Inflammatory macrophage (primary cell): ENCODE results near the gene ACTR8.
A peak's percentile ranks its signal among the peaks of the same experiment; 100 is the strongest.

Experiments used
- DNase-seq, 2 donors: peaks; one replicate each; pipeline ENCODE4 v3.0.0-alpha.2; 2020 to 2022

ACTR8 gene

DNA sequence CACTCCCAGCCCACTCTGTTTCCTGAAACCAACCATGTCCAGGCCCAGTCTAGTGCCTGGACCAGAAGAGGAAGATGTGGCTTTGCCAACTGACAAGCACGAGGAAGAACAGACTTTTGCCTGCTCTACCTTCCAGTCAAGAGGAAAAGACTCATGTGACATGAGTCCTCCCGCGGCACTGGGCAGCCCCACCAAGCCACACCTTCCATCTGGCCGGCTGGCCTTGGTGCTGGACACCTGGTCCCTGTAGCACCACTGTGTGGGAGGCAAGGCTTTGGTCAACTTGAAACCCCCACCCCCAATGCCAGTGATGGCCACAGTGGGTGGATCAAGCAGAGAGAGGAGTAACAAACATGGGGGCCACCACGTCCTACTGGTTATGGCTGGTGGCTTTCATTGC is 48.3 kb downstream of the ACTR8 start:
- DNase-seq = peak; percentile 79

DNA sequence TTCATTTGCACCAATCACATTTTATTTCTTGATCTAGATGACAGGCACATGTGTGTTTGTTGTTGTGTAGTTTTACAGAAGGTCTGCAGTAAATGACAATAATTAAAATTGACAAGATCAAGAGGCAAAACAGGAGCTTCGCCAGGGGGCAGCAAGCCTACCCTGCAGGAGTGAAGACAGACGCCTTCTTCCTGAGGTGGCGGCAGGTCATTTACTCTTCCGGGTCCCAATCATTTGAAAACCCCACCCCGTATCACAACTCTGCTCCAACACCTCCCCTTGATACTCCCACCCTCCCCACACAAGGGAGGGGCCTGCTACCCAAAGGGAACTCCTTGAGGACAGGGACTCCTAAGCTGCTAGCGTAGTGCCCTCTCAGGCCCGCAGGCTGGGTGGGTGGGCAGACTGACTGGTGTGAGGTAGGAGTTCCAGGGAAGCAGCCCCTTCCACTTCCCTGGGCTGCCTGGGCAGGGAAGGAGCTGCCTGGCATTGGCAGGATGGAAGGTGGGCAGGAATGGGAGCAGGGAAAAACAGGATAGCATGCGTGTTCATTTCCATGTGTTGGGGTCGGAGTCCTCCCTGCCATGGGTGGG is 48.8 kb downstream of the ACTR8 start:
- DNase-seq = no peak

DNA sequence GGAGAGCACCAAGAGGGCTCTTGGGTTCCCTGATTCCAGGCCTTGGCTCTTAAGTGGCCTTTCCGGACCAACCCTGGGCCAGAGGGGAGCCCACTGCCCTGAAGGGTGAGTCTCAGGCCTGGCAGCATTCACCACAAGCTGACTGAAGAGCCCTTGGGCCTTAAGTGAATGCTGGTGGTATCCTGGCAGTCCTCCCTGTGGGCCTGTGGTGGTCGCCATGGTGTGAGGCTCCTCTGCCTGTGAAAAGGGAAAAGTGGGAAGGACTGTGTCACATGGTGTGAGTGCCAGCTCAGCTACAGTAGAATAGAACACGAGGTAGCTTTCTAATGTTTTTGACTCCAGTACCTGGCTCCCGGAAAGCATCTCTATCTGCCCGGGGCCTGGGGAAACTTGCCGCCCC is 51.0 kb downstream of the ACTR8 start:
- no peak for DNase-seq

DNA sequence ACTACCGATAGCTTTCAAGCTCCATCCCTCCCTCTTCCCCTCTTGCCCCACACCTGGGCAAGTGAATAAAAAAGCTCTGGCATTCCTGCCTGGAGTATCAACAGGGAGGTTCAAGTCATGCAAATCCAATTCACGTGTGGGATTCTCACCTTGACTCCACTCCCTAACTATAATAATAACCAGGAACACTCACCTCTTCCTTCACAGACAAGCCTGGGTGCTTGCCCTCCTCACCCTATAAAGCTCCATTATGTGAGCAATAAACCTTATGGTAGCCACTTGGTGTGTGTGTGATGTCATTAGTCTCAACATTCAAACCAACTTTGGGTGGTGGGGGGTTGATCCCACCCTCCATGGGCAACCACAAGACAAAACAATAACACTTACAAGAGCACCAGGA is 52.3 kb downstream of the ACTR8 start:
- DNase-seq = no peak

DNA sequence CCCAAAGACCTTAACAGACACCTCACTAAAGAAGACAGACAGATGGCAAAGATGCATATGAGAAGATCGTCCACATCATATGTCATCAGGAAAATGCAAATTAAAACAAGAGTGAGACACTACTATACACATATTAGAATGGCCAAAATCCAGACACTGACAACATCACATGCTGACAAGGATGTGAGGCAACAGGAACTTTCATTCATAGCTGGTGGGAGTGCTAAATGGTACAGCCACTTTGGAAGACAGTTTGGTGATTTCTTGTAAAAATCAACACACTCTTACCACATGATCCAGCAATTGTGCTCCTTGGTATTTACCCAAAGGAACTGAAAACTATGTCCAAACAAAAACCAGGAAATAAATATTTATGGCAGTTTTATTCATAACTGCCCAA is 53.4 kb downstream of the ACTR8 start:
- peak; percentile 65 to 67 for DNase-seq

DNA sequence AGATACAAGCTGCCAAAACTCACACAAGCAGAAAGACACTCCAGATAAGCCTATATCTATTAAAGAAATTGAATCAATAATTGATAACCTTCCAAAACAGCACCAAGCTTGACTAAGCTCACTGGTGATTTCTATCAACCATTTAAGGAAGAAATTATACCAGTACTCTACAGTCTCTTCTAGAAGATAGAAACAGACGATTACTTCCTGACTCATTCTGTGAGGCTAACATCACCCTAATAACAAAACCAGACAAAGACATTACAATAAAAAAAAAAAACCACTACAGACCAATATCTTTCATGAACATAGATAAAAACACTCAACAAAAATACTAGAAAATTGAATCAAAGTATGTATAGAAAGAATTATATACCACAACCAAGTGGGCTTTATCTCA is 55.9 kb downstream of the ACTR8 start:
- no peak for DNase-seq

DNA sequence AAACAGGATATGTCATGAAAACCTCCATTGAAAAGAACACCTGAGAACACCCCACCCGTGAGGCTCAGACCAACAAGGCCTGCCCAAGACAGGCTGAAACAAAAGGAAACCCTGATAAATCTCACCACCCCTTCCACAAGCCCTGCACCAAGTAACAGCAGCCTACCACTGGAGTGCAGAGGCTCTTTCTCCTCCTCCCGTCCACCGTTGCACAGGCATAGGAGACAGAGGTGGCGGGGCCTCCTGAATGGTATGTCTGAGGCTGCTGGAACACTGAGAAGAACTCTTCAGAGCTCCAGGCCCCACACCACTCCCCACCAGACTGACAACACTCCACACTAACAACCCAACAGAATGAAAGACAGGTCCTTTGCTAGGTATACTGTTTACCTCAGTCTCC is 57.2 kb downstream of the ACTR8 start:
- DNase-seq = no peak

DNA sequence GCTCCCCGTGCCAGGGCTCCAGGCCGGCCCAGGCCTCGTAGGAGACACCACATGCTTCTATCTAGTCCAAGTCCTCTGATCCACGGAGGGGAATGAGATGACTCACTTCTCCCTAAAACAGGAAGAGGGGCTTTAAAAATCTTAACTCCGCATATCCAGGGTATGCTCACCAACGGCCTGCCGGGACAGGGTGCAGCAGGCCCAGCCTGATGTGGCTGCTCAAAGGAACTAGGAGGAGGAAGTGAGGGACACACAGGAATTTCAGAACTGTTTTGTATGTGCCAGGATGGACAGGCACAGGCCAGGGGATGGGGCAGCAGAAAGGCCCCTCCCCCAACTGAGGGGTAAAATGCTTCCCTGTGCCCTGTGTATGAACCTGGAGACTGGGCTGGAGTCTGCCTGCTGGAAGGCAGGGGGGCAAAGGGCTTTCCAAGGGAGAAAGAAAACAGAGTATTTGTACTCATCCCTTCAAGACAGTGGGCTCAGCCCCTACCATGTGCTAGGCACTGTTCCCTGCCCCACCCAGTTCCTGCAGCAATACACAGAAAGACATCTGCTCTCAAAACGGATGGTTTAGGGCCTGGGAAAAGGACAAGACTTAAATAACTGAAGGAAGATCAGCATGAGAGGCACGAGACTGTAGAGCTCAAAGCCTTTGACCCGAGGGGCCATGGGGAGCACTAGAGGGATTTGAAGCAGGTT is 57.8 kb downstream of the ACTR8 start:
- no peak for DNase-seq

DNA sequence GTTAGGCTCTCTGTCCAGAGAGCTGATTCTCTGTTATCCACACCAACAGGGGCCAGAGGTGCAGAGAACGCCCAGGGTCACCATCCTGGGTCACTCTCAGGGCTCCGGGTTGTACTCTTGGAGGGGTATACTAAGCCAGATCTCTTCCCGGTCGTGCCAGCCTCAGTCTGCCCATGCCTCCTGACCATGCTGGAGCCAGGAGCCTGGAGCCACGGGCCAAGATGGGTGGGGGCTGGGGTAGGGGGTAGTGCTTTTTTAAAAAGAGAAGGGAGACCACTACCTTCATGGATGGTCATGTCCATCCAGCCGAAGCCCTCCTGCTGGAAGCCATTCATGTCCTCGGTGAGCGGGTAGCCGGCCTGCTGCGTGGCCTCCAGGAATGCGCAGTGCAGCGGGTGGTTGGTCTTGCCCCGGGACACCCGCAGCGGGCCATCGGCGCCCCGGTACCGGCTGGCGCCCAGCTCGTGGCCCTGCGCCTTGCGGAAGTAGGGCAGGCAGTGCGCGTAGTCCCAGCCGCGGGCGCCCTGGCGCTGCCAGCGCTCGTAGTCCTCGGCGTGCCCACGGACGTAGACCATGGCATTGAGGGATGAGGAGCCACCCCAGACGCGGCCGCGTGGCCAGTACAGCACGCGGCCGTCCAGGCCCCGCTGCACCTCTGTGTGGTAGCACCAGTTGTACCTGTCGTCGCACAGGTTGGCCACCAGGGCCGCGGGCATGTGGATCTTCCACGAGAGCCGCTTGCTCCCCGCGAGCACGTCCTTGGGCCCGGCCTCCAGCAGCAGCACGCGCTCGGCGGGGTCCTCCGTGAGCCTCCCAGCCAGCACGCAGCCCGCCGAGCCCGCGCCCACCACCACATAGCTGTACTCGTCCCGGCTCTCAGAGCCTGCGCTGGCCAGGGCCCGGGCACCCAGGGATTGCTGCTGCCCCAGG is 58.7 kb downstream of the ACTR8 start:
- no peak for DNase-seq

DNA sequence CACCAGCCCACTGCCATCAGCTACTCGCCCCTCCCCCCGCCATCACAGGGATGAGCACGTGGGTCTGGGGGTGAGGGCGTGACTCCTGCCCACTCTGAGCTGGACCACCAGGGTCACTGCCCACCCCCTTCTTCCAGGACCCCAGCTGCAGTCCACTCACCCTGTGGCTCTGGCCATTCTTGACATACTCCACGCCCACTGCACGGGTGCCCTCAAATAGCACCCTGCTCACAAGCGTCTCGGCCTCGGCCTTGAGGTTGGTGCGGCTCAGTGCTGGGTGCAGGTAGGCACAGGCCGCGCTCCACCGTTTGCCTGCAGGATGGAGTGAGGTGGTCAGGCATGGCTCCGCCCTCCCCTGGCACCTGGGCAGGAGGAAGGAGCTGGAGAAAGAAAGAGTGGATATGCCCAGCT is 59.6 kb downstream of the ACTR8 start:
- no peak for DNase-seq

DNA sequence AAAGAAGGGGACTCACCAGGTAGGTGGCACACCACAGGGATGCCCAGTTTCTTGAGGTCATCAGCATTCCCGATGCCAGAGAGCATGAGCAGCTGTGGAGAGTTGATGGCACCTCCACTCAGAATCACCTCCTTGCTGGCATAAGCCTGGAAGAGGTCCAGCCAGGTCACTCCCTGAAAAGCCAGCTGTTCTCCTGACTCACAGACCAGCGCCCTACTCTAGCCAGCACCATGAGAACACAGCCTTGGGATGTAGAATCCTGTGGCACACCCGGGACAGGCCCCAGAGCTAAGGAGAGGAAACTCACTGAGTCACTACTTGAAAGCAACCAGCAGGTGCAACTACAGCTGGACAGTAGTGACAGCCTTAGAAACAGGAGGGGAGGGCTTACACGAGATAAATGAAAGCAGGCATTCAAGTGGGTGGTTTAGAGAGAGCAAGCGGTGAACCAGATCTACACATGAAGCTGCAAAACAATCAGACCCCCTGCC is 60.3 kb downstream of the ACTR8 start:
- DNase-seq = no peak

DNA sequence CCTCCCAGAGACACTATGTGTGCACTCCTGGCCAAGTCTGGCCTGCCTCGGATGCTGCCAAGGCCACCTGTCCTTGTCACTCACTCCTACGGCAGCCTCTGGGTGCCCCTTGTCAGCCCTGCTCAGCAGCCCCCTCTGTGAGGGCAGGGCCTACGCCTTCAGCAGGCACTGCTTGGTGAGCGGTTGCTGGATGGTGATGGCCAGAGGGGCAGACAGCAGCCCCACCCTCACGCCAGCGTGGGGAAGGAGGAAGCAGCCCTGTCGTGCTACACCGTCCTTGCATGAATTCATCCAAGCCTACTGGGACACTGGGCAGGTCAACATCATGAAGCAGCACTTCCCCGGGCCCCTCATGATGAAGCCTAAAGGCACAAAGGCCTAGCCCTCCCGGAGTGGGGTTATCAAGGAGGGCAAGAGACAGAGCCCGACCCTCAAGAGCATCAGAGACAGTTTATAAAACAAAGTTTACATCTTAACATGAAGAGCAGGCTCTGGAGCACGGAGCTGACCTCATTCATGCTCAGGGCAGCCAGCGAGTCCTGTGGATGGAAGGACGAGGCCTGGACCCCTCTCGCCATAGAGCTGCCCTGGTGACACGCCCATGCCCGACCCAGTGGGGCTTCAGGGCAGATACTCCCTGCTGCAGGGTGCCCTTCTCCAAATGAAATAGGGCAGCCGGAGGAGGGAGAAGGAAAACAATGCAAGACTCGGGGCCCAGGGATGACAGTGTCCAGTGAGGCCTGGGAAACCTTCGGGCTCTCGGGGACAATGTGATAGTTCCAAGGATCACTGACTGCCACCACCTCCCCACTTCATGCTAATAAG is 61.0 kb downstream of the ACTR8 start:
- DNase-seq = no peak

DNA sequence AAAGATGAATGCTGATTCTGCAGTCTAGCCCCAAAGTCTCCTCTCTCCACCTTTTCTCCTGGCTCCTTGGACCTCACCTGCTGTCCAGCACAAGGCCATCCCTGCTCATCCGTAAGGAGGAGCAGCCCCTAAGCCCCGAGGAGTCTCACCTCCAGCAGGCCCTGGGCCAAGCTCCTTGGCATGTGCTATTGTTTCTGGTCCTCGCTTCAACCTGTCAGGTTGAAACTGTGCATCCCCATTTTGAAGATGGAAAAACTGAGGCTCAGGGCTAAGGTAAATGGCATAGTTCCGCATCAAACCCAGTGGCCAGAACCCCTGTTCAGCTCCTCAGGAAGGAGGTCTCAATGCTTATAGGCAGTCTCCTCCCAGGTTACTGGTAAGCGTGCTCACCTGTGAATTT is 61.9 kb downstream of the ACTR8 start:
- DNase-seq = no peak

DNA sequence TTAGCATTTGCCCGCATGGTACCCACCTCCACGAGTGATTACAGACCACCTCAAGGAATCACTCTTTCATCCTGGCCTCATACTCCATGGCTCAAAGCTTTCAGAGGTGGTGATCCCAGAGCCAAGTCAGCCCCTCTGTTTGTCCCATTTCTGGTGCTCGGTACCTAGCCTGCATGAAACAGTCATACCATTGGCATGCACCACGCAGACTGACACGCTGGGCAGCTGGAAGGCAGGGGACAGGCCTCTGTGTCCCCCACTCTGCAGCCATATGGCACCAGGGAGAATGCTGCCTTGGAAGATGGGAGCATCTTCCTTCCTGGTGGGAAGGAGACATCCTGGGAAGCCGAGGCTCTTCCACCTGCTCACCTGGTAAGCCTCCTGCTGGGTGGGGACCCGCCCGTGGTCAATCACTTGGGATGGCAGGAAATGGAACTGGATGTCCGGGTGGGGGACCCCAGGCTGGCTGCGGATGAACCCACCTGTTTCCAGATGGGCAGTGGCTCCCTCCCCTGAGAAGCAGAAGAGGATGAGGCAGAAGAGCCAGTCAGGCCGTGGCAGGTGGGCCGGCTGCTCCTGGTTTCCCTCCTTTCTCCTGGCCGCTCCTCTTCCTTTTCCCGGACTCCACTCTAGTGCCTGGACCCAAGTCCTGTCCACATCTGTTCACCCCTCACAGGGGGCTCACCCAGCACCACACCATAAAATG is 62.6 kb downstream of the ACTR8 start:
- no peak for DNase-seq

DNA sequence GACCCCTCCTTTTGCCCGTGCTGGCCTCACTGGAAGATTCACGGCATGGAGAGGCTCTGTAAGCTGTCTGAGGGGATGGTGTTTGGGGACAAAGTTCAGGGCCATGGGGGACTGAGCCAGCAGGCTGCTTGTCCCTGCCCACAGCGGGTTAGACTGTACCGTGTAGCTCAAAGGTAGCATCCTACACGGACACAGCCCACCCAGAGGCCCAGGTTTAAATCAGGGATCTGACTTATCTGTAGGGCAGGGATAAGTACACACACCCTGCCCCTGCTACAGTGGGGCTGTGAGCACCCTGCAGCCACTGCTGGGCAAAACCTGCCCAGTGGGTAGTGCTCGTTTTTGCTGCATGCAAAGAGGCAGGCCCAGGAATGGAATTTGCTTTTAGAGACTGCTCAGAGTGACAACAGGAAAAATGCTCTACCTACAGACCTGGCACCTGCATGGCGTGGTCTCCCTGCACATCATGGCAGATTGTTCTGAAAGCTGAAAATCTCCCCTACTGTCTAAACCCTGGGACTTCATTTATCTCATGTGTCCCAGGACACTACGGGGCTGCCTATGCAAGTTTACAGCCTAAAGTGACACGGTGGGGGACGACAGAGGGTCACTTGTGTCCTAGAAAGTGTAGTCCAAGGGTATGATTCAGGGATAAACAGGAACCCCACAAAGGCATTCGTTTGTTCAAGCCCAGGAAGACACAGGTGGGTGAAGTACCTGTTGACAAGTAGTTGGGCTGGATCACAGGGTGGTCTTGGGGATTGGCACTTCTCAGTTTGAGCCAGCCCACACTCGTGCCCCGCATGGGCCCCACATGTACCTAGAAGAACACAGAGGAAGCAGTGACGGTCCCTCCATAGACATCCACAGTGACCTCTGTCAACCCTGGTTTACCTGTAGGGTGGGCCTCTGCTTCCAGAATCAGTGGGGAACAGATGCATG is 63.5 kb downstream of the ACTR8 start:
- no peak for DNase-seq

DNA sequence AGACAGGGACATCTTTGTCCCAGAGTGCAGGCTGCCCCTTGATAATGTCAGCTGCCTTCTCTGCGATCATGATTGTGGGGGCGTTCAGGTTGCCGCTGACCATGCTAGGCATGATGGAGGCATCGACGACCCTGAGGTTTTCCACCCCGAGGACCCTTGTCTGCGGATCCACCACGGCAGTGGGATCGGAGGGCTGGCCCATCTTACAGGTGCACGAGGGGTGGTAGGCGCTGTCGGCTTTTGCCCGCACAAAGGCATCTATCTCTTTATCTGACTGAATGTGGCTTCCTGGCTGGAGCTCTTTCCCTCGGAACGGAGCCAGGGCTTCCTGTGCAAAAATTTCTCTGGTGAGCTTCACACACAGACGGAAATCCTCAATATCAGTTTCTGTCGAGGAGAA is 64.1 kb downstream of the ACTR8 start:
- DNase-seq = no peak

DNA sequence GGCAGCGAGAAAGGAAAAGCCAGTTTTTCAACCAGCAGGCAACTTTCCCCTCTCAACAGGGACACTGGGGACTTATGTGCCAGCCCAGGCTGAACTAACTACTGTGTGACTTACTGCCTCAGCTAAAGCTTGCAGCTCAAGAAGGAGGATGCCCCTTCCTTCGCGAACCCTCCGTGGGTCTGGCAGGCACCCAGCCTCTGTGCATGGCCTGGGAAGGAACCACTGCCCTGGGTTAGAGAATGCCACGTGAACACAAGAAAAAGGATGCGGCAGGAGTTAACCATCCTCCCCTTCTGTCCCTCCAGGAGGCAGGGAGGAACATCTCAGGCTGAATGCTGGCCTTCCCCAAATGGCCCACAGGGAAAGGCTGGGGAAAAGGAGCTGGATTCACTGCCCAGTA is 64.7 kb downstream of the ACTR8 start:
- DNase-seq = no peak
